Calu3 (cell line): ENCODE data around the gene C2CD3. TPM values are rescaled to one million over a fixed set of nuclear protein-coding genes. Genes with fewer than 3 reads are reported as not detected.

ENCODE experiments used
- BruUV-seq: library from RNA; stranded (reverse); fragments of 400-500 nt; replicated peaks from 2 replicates; lab custom pipeline; 2021; lab: Mats Ljungman, UMichigan
- CTCF ChIA-PET: fragments of 300-600 bp; sonication (Branson Sonifier 250); formaldehyde crosslinking; loops from one replicate; lab custom pipeline; 2022; ENCODE audit warnings: antibody characterized with exemption; lab: Charles Lee
- DNase-seq: peaks from one replicate; pipeline ENCODE4 v3.0.0; 2022
- H3K27ac Mint-ChIP-seq: one replicate; pipeline ENCODE4 v1.8.0; 2022; ENCODE audit warnings: mixed read lengths; ENCODE audit not compliant: unreplicated experiment
- H3K27me3 Mint-ChIP-seq: one replicate; pipeline ENCODE4 v1.8.0; 2022; ENCODE audit warnings: mixed read lengths; ENCODE audit not compliant: unreplicated experiment
- H3K36me3 Mint-ChIP-seq: one replicate; pipeline ENCODE4 v1.8.0; 2022; ENCODE audit warnings: mild to moderate bottlenecking, moderate library complexity, mixed read lengths; ENCODE audit not compliant: insufficient read depth, unreplicated experiment
- H3K4me1 Mint-ChIP-seq: one replicate; pipeline ENCODE4 v1.8.0; 2022; ENCODE audit warnings: mild to moderate bottlenecking, low read depth, mixed read lengths; ENCODE audit not compliant: unreplicated experiment
- H3K4me3 Mint-ChIP-seq: one replicate; pipeline ENCODE4 v1.8.0; 2022; ENCODE audit warnings: mild to moderate bottlenecking, low read depth, moderate library complexity, mixed read lengths; ENCODE audit not compliant: unreplicated experiment
- H3K9me3 Mint-ChIP-seq: one replicate; pipeline ENCODE4 v1.8.0; 2022; ENCODE audit warnings: low read depth, mixed read lengths; ENCODE audit not compliant: unreplicated experiment
- intact Hi-C: fragments of 100-400 bp; cut with micrococcal nuclease; formaldehyde crosslinking; loops from one replicate; pipeline ENCODE4 v1.10.0; 2022; ENCODE audit not compliant: unreplicated experiment
- total RNA-seq: library from RNA; stranded (reverse); gene quantifications from 2 replicates; pipeline ENCODE4 v1.2.3, GENCODE V29; 2022
- TF ChIP-seq, protein P1 (sequence below): fragments of 200-600 bp; IDR thresholded peaks from one replicate; pipeline ENCODE4 v1.8.0; 2022; ENCODE audit warnings: antibody characterized with exemption; ENCODE audit not compliant: unreplicated experiment

Gene C2CD3
- total RNA-seq, 1 experiment from 2014 or later = 26.9 TPM

- no TSS peak for BruUV-seq
- H3K27me3 Mint-ChIP-seq = no peaks in the 10 kb centered on the region
- DNase-seq = no peak
Measured at GRCh38 chr11:74092425-74092824, 78.4 kb downstream of the C2CD3 start.

DNA sequence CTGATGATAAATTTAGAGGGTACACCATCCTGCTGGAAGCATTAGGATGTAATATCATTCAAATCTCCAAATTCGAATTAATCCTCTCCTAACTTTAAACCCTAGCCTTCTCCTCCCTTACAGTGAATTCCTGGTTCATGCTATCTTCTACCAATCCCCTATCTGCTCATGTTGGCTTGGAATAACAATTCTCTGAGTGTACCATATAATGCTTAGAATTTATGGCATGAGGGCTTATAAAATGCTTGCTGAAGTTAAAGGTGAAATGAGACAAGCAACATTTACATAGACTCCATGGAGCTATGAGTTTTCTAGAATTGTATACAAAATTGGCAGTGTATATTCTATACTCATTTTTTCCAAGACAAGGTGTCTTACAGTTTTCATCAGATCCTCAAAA, 79.3 kb downstream of the C2CD3 start:
- H3K4me3 Mint-ChIP-seq = no peak overlapping the region
- no peaks in the 10 kb centered on the region for H3K36me3 Mint-ChIP-seq
- no TSS peak for BruUV-seq
- H3K27me3 Mint-ChIP-seq = no peaks in the 10 kb centered on the region
- TF ChIP-seq, protein P1, sequence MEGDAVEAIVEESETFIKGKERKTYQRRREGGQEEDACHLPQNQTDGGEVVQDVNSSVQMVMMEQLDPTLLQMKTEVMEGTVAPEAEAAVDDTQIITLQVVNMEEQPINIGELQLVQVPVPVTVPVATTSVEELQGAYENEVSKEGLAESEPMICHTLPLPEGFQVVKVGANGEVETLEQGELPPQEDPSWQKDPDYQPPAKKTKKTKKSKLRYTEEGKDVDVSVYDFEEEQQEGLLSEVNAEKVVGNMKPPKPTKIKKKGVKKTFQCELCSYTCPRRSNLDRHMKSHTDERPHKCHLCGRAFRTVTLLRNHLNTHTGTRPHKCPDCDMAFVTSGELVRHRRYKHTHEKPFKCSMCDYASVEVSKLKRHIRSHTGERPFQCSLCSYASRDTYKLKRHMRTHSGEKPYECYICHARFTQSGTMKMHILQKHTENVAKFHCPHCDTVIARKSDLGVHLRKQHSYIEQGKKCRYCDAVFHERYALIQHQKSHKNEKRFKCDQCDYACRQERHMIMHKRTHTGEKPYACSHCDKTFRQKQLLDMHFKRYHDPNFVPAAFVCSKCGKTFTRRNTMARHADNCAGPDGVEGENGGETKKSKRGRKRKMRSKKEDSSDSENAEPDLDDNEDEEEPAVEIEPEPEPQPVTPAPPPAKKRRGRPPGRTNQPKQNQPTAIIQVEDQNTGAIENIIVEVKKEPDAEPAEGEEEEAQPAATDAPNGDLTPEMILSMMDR = no peak
- H3K9me3 Mint-ChIP-seq = no peaks in the 10 kb centered on the region
- intact Hi-C loops = loop anchor here (2.0 kb wide), 1 partner anchor 127 kb away; no protein-coding TSS in a partner anchor
- CTCF ChIA-PET = no interaction called here
- DNase-seq = no peak
- H3K4me1 Mint-ChIP-seq = no peaks in the 10 kb centered on the region
- H3K27ac Mint-ChIP-seq = no peak overlapping the region

More at GRCh38 chr11:74092425-74092824, 78.4 kb downstream of the C2CD3 start:
- no peak overlapping the region for H3K27ac Mint-ChIP-seq
- H3K4me1 Mint-ChIP-seq = no peaks in the 10 kb centered on the region
- H3K9me3 Mint-ChIP-seq = no peaks in the 10 kb centered on the region
- CTCF ChIA-PET = no interaction called here
- no peak overlapping the region for H3K4me3 Mint-ChIP-seq
- TF ChIP-seq, protein P1 = no peak
- intact Hi-C loops = no loop called here
- H3K36me3 Mint-ChIP-seq = no peaks in the 10 kb centered on the region

GRCh38 chr11:74090701-74091100, 80.1 kb downstream of the C2CD3 start:
- intact Hi-C loops = loop anchor here (2.0 kb wide), 1 partner anchor 126 kb away; no protein-coding TSS in a partner anchor
- CTCF ChIA-PET = no interaction called here

DNA sequence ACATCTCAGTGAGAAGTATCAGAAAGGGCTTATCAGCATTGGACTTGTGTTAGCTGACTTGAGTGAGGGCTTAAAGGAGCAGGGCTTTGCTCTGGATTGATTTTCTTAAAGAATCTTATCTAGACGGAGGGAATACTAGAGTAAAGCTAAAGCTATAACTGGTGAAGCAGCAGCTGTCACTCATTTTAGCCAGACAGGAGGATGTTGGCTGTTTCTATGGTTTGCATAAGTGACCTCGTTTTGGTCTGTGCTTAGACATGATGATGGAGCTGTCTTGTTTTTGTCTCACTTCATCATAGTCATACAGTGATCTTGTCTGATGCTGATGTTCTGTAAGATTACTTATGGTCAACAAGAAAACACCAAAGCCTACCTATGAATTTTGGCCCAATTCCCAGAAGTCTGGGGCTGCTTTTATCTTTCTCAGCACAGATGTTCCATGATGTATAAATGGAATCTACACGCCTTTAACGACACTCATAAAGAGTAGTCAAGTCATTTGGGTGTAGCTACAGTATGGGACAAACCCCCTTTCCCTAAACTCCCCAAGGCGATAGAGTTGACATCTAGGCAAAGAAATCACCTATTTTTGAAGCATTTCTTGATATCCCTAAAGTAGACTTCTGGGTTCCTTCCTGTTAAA, 84.4 kb downstream of the C2CD3 start:
- intact Hi-C loops = no loop called here
- no peak for DNase-seq
- CTCF ChIA-PET = interaction anchor here (0.6 kb wide), 1 partner anchor 84 kb away, joined by 4 read pairs; the partner anchor contains the start of gene C2CD3
- no peak overlapping the region for H3K27ac Mint-ChIP-seq
- no TSS peak for BruUV-seq
- H3K27me3 Mint-ChIP-seq = no peaks in the 10 kb centered on the region
- no peaks in the 10 kb centered on the region for H3K4me1 Mint-ChIP-seq
- no peaks in the 10 kb centered on the region for H3K36me3 Mint-ChIP-seq
- no peak overlapping the region for H3K4me3 Mint-ChIP-seq
- TF ChIP-seq, protein P1 = no peak
- H3K9me3 Mint-ChIP-seq = no peaks in the 10 kb centered on the region

More at GRCh38 chr11:74090701-74091100, 80.1 kb downstream of the C2CD3 start:
- Mint-ChIP-seq H3K27me3 (no peaks in the 10 kb centered on the region), H3K9me3 (no peaks in the 10 kb centered on the region), H3K4me3 (no peak overlapping the region), H3K36me3 (no peaks in the 10 kb centered on the region), H3K27ac (no peak overlapping the region), H3K4me1 (no peaks in the 10 kb centered on the region)
- peak; percentile 14 for DNase-seq
- BruUV-seq = no TSS peak
- TF ChIP-seq, protein P1 = no peak
